CD4-positive, alpha-beta T cell treated with Interleukin-21 for 1 hour (primary cell): ENCODE results near the gene DNASE2.
A peak's percentile ranks its signal among the peaks of the same experiment; 100 is the strongest.

Experiments used
- DNase-seq: peaks from one replicate; pipeline ENCODE4 v3.0.0-alpha.2; 2020

Gene DNASE2

GRCh38 chr19:12886651-12886968 lies 5.4 kb upstream of the DNASE2 start:
- no peak for DNase-seq

- no peak for DNase-seq
Measured at GRCh38 chr19:12885749-12886650, 4.8 kb upstream of the DNASE2 start.

GRCh38 chr19:12884926-12885748 lies 3.9 kb upstream of the DNASE2 start:
- peak; percentile 92 for DNase-seq

- no peak for DNase-seq
Measured at GRCh38 chr19:12884627-12884925, 3.3 kb upstream of the DNASE2 start.

- DNase-seq: no peak
Measured at GRCh38 chr19:12884202-12884601, 3.0 kb upstream of the DNASE2 start.

- DNase-seq: no peak
Measured at GRCh38 chr19:12882589-12882988, 1.3 kb upstream of the DNASE2 start.

GRCh38 chr19:12880551-12881171 lies 588 bp downstream of the DNASE2 start:
- DNase-seq: no peak

- DNase-seq: no peak
Measured at GRCh38 chr19:12875086-12875485, 6.2 kb downstream of the DNASE2 start.

GRCh38 chr19:12873891-12874745 lies 7.1 kb downstream of the DNASE2 start:
- DNase-seq: no peak

- DNase-seq: peak; percentile 84
Measured at GRCh38 chr19:12872941-12873890, 8.0 kb downstream of the DNASE2 start.

- no peak for DNase-seq
Measured at GRCh38 chr19:12872255-12872654, 9.0 kb downstream of the DNASE2 start.

- no peak for DNase-seq
Measured at GRCh38 chr19:12871681-12872080, 9.6 kb downstream of the DNASE2 start.

GRCh38 chr19:12868540-12869112 lies 12.6 kb downstream of the DNASE2 start:
- DNase-seq: no peak

GRCh38 chr19:12867120-12868099 lies 13.8 kb downstream of the DNASE2 start:
- DNase-seq: peak; percentile 62

GRCh38 chr19:12866416-12867119 lies 14.7 kb downstream of the DNASE2 start:
- DNase-seq: no peak

- no peak for DNase-seq
Measured at GRCh38 chr19:12865746-12866415, 15.4 kb downstream of the DNASE2 start.

GRCh38 chr19:12864721-12865715 lies 16.2 kb downstream of the DNASE2 start:
- no peak for DNase-seq
